H1 (cell line): Measurements from ENCODE around the gene PDK2. TPM values are rescaled to one million over a fixed set of nuclear protein-coding genes. Genes with fewer than 3 reads are reported as not detected.

Experiments
- ATF2 ChIP-seq: IDR thresholded peaks from 2 replicates; pipeline ENCODE4 v1.6.1; 2012; ENCODE audit warnings: low read length, inconsistent platforms
- BCL11A ChIP-seq, 2 experiments: IDR thresholded peaks; one replicate each; pipeline ENCODE4 v1.6.1; 2011; ENCODE audit warnings: low read depth in 2 of 2, low read length in 2 of 2, mild to moderate bottlenecking in 2 of 2
- MAX ChIP-seq: IDR thresholded peaks from 2 replicates; pipeline ENCODE4 v1.6.1; 2012; ENCODE audit warnings: inconsistent platforms
- POU5F1 ChIP-seq: IDR thresholded peaks from 2 replicates; pipeline ENCODE4 v1.6.1; 2011; ENCODE audit warnings: low read depth, mild to moderate bottlenecking, low read length, moderate library complexity
- RBBP5 ChIP-seq: IDR thresholded peaks from 2 replicates; pipeline ENCODE4 v1.7.1; 2012; ENCODE audit warnings: low read depth, mild to moderate bottlenecking, inconsistent platforms, low read length, moderate library complexity, borderline replicate concordance
- YY1 ChIP-seq: IDR thresholded peaks from 2 replicates; pipeline ENCODE4 v1.6.1; 2011; ENCODE audit warnings: low read depth, mild to moderate bottlenecking, low read length
- polyA plus RNA-seq, 7 experiments: library from polyadenylated mRNA; depleted of rRNA in 3 of 7; stranded (reverse) in 5 of 7; unstranded in 2 of 7; fragments of >200 nt in 5 of 7; fragments of 200-250 nt in 2 of 7; gene quantifications; 1 replicate in 5 of 7; 2 replicates in 1 of 7; 4 replicates in 1 of 7; pipeline versions ENCODE4 v1.2.1 to v1.2.3, GENCODE V29; 2011 to 2013; ENCODE audit warnings: missing spikeins in 2 of 7, mixed read lengths in 2 of 7
- total RNA-seq: library from RNA; stranded (reverse); fragmentation: NEBNext Ultra II Directional; extraction: Animal tissue kit (Norgen Biotek cat#: 25700); gene quantifications from 2 replicates; pipeline ENCODE4 v1.2.1, GENCODE V29; 2021

PDK2 gene
- total and polyA plus RNA-seq, 2 of the 8 experiments (the other 6 are each of a cell fraction or from before 2014, with no cell fraction given) = 18.3 to 121 TPM

- TF ChIP-seq RBBP5 = no peak
- TF ChIP-seq MAX = no peak
- TF ChIP-seq BCL11A (IDR thresholded peaks at IDR 0.05; ENCODE audit: low read depth in 2 of 2, low read length in 2 of 2) = no peak
- TF ChIP-seq POU5F1 = no peak
- no peak for TF ChIP-seq ATF2
- TF ChIP-seq YY1 = no peak
These were observed 23.0 kb upstream of the PDK2 start (continued) for GRCh38 chr17:50072130-50072529.
